K562 (cell line): ENCODE results near the gene SLC7A10. TPM values are rescaled to one million over a fixed set of nuclear protein-coding genes. Genes with fewer than 3 reads are reported as not detected.

Source experiments
- ATAC-seq: fragments of 200-7000 bp; cut with Tn5 transposase; 3 replicates; pipeline ENCODE4 v1.9.1; 2020; ENCODE audit warnings: moderate library complexity
- BruUV-seq: library from RNA; stranded (reverse); fragments of 400-500 nt; replicated peaks from 2 replicates; lab custom pipeline; 2021; lab: Mats Ljungman, UMichigan
- CTCF ChIA-PET: fragments of 300-600 bp; formaldehyde crosslinking; extraction: SDS; loops from one replicate; lab custom pipeline; 2021; ENCODE audit warnings: low intra/inter-chr PET ratio; lab: Yijun Ruan, JAX
- POLR2A ChIA-PET: fragments of 300-600, 350-650 bp; sonication (Branson Sonifier 250); formaldehyde crosslinking; extraction: SDS; loops from one replicate; lab custom pipeline; 2021; ENCODE audit warnings: antibody characterized with exemption, inconsistent platforms; lab: Yijun Ruan, JAX
- DNase-seq, 4 experiments: peaks; one replicate each; pipeline versions ENCODE4 v3.0.0 to v3.0.0-alpha.2; 2011 to 2018; ENCODE audit warnings: low spot score in 3 of 4, mixed read lengths in 3 of 4; ENCODE audit errors: extremely low read depth in 1 of 4
- FAIRE-seq: peaks from 2 replicates; lab custom pipeline; 2011; peaks lifted over from hg19 to GRCh38; lab: Jason Lieb, UNC
- H2AFZ ChIP-seq: 2 replicates; pipeline ENCODE4 v1.6.0; 2011; ENCODE audit warnings: low read depth, low read length, control low read depth, inconsistent platforms
- H3K27ac ChIP-seq: fragments of 200-600 bp; 3 replicates; pipeline ENCODE4 v1.8.0; 2011; ENCODE audit warnings: low read depth, mild to moderate bottlenecking, control low read depth, inconsistent platforms, low read length, moderate library complexity, mixed read lengths; ENCODE audit errors: extremely low read depth
- H3K27me3 ChIP-seq, 2 experiments: fragments of 300-600 bp in 1 of 2; 2 replicates in 1 of 2; 3 replicates in 1 of 2; pipeline versions ENCODE4 v1.6.0 to v1.8.0; 2011; ENCODE audit warnings: inconsistent platforms in 2 of 2, low read length in 2 of 2, mild to moderate bottlenecking in 1 of 2, mixed read lengths in 1 of 2, moderate library complexity in 1 of 2; ENCODE audit not compliant: control insufficient read depth in 2 of 2, insufficient read depth in 2 of 2
- H3K36me3 ChIP-seq: fragments of 300-600 bp; 3 replicates; pipeline ENCODE4 v1.8.0; 2011; ENCODE audit warnings: mild to moderate bottlenecking, low read length, inconsistent platforms; ENCODE audit not compliant: control insufficient read depth, insufficient read depth
- H3K4me1 ChIP-seq, 2 experiments: fragments of 200-600 bp in 1 of 2; replicated peaks in 1 of 2; 2 replicates in 1 of 2; 3 replicates in 1 of 2; pipeline versions ENCODE4 v1.5.1 to v1.8.0; 2011; ENCODE audit warnings: inconsistent platforms in 2 of 2, low read length in 2 of 2, mild to moderate bottlenecking in 1 of 2, mixed read lengths in 1 of 2, moderate library complexity in 1 of 2; ENCODE audit not compliant: control insufficient read depth in 2 of 2, insufficient read depth in 2 of 2
- H3K4me2 ChIP-seq: 2 replicates; pipeline ENCODE4 v1.6.1; 2011; ENCODE audit warnings: low read length, control low read depth, inconsistent platforms, mixed read lengths; ENCODE audit not compliant: insufficient read depth
- H3K4me3 ChIP-seq: fragments of 200-600 bp; sonication (generic), shearing (Covaris generic); 2 replicates; pipeline ENCODE4 v1.5.1; 2016; ENCODE audit warnings: control low read depth, inconsistent platforms
- H3K79me2 ChIP-seq: fragments of 200-600 bp; 3 replicates; pipeline ENCODE4 v1.8.0; 2011; ENCODE audit warnings: low read length, inconsistent platforms; ENCODE audit not compliant: control insufficient read depth, insufficient read depth
- H3K9ac ChIP-seq, 2 experiments: 2 replicates each; pipeline versions ENCODE4 v1.6.0 to v1.6.1; 2011; ENCODE audit warnings: low read depth in 2 of 2, low read length in 2 of 2, control low read depth in 1 of 2, inconsistent platforms in 1 of 2, mild to moderate bottlenecking in 1 of 2, mixed read lengths in 1 of 2; ENCODE audit not compliant: insufficient read depth in 1 of 2
- H3K9me1 ChIP-seq: one replicate; pipeline ENCODE4 v1.6.0; 2011; ENCODE audit warnings: inconsistent platforms, mild to moderate bottlenecking, low read length, moderate library complexity; ENCODE audit not compliant: control insufficient read depth, insufficient read depth
- H3K9me3 ChIP-seq: replicated peaks from 2 replicates; pipeline ENCODE4 v1.5.1; 2011; ENCODE audit warnings: low read depth, low read length, inconsistent platforms; ENCODE audit not compliant: control insufficient read depth, insufficient read depth
- H4K20me1 ChIP-seq: replicated peaks from 2 replicates; pipeline ENCODE4 v1.6.1; 2011; ENCODE audit warnings: low read length, inconsistent platforms, mixed read lengths; ENCODE audit not compliant: control insufficient read depth, insufficient read depth
- BMI1 ChIP-seq: fragments of 150-350 bp; IDR thresholded peaks from 2 replicates; pipeline ENCODE4 v1.6.1; 2014; ENCODE audit warnings: low read length
- BRD9 ChIP-seq: fragments of 450-650 bp; IDR thresholded peaks from 2 replicates; pipeline ENCODE4 v1.6.1; 2018; ENCODE audit warnings: low read depth; ENCODE audit not compliant: partially characterized antibody
- CBFA2T2 ChIP-seq: fragments of 450-650 bp; conservative IDR thresholded peaks from 2 replicates; pipeline ENCODE4 v1.6.1; 2017; ENCODE audit warnings: mild to moderate bottlenecking
- EP400 ChIP-seq: fragments of 450-650 bp; IDR thresholded peaks from 2 replicates; pipeline ENCODE4 v1.6.1; 2017; ENCODE audit warnings: antibody characterized with exemption, mild to moderate bottlenecking, moderate library complexity
- FIP1L1 ChIP-seq: fragments of 200-400 bp; formaldehyde crosslinking; IDR thresholded peaks from 2 replicates; pipeline ENCODE4 v1.6.1; 2018; ENCODE audit warnings: mild to moderate bottlenecking, low read depth, low read length; ENCODE audit not compliant: poor library complexity, severe bottlenecking
- FOXM1 ChIP-seq, 2 experiments: fragments of 450-650 bp in 1 of 2; sonication (generic) in 1 of 2; formaldehyde crosslinking in 1 of 2; IDR thresholded peaks; 2 replicates each; pipeline versions ENCODE4 v1.6.1 to v1.9.0; 2017 to 2022; ENCODE audit warnings: low read depth in 2 of 2, mild to moderate bottlenecking in 2 of 2, missing genetic modification reagents in 1 of 2, moderate library complexity in 1 of 2
- MTA2 ChIP-seq: fragments of 450-650 bp; IDR thresholded peaks from 2 replicates; pipeline ENCODE4 v1.6.1; 2016; ENCODE audit warnings: low read depth
- NRF1 ChIP-seq, 2 experiments: fragments of 450-650 bp; IDR thresholded peaks in 1 of 2; conservative IDR thresholded peaks in 1 of 2; 2 replicates each; pipeline ENCODE4 v1.6.1; 2014; ENCODE audit warnings: mild to moderate bottlenecking in 2 of 2
- PTRF ChIP-seq: fragments of 450-650 bp; IDR thresholded peaks from 2 replicates; pipeline ENCODE4 v1.6.1; 2016; ENCODE audit warnings: mild to moderate bottlenecking, missing genetic modification characterization, missing compliant biosample characterization
- SPI1 ChIP-seq: IDR thresholded peaks from 2 replicates; pipeline ENCODE4 v1.6.1; 2011; ENCODE audit warnings: low read depth, low read length, control low read depth, borderline replicate concordance
- TAF1 ChIP-seq: IDR thresholded peaks from 2 replicates; pipeline ENCODE4 v1.6.1; 2011; ENCODE audit warnings: mild to moderate bottlenecking, low read length, moderate library complexity; ENCODE audit not compliant: insufficient read depth, control insufficient read depth, severe bottlenecking; ENCODE audit errors: extremely low read depth
- TRIM28 ChIP-seq: fragments of 450-650 bp; IDR thresholded peaks from 2 replicates; pipeline ENCODE4 v1.6.1; 2017
- ZMIZ1 ChIP-seq, 2 experiments: fragments of 150-350 bp in 1 of 2; IDR thresholded peaks; 2 replicates each; pipeline ENCODE4 v1.6.1; 2012 to 2016; ENCODE audit warnings: low read depth in 2 of 2, low read length in 2 of 2, mild to moderate bottlenecking in 1 of 2, moderate library complexity in 1 of 2
- ZNF717 ChIP-seq: fragments of 250-450 bp; sonication (Bioruptor Pico); IDR thresholded peaks from 2 replicates; pipeline ENCODE4 v1.5.0; 2021
- WGBS: fragments of 100-300 bp; shearing (Covaris generic); methylation state at CpG from one replicate; pipeline ENCODE4 v1.1.6; 2016; ENCODE audit warnings: low coverage, mixed read lengths; ENCODE audit not compliant: insufficient coverage; ENCODE audit errors: missing lambda C conversion rate; 5-methylcytosine and 5-hydroxymethylcytosine counted together
- in situ Hi-C: fragments of 300-500 bp; cut with MboI; formaldehyde crosslinking; loops from 4 replicates; pipeline ENCODE4 v1.15.0; 2018; ENCODE audit warnings: inconsistent platforms, mixed read lengths
- intact Hi-C: fragments of 100-400 bp; cut with micrococcal nuclease; formaldehyde crosslinking; loops from 2 replicates; pipeline ENCODE4 v1.14.2; 2022
- polyA plus RNA-seq, 8 experiments: library from polyadenylated mRNA; depleted of rRNA in 4 of 8; stranded (reverse) in 5 of 8; unstranded in 3 of 8; fragments of >200 nt; fragmentation: Nextera tagmentation in 2 of 8; fragmentation: Illumina TruSeq in 1 of 8; extraction: Ambion mirVana in 2 of 8; extraction: Trizol in 1 of 8; gene quantifications; 2 replicates each; pipeline versions ENCODE4 v1.2.1 to v1.2.3, GENCODE V29; 2011 to 2014; ENCODE audit warnings: inconsistent platforms in 1 of 8, missing spikeins in 1 of 8
- total RNA-seq, 7 experiments: library from RNA; depleted of rRNA in 6 of 7; stranded (reverse); fragments of >200 nt in 6 of 7; fragmentation: Illumina TruSeq in 2 of 7; extraction: Trizol in 2 of 7; gene quantifications; 2 replicates each; pipeline versions ENCODE4 v1.2.1 to v1.2.3, GENCODE V29; 2011 to 2021; ENCODE audit warnings: low replicate concordance in 1 of 7
- TF ChIP-seq, protein P1 (sequence below): fragments of 450-650 bp; formaldehyde crosslinking; IDR thresholded peaks from 2 replicates; pipeline ENCODE4 v1.4.0; 2022; ENCODE audit warnings: mild to moderate bottlenecking, moderate library complexity

The SLC7A10 gene
- total and polyA plus RNA-seq, 9 of the 15 experiments (the other 6 are each of a cell fraction or from before 2014, with no cell fraction given) = 0.07 TPM; not detected in 8

- no TSS peak for BruUV-seq
- POLR2A ChIA-PET = no interaction called here
- FAIRE-seq = no peak
- TF ChIP-seq NRF1 (conservative IDR thresholded peaks at IDR 0.05 in 1 of 2, IDR thresholded peaks at IDR 0.05 in 1 of 2) (no peak), FOXM1 (IDR thresholded peaks at IDR 0.05; ENCODE audit: low read depth) (no peak), FOXM1 (CRISPR knock-in tag; IDR thresholded peaks at IDR 0.05; ENCODE audit: low read depth) (no peak), BMI1 (no peak), SPI1 (no peak), EP400 (no peak), MTA2 (no peak), CBFA2T2 (no peak), ZNF717 (no peak), PTRF (tag) (no peak), ZMIZ1 (IDR thresholded peaks at IDR 0.05; ENCODE audit: low read depth in 2 of 2, low read length in 2 of 2) (no peak), BRD9 (no peak), TAF1 (no peak), TRIM28 (no peak), FIP1L1 (no peak)
- TF ChIP-seq, protein P1, sequence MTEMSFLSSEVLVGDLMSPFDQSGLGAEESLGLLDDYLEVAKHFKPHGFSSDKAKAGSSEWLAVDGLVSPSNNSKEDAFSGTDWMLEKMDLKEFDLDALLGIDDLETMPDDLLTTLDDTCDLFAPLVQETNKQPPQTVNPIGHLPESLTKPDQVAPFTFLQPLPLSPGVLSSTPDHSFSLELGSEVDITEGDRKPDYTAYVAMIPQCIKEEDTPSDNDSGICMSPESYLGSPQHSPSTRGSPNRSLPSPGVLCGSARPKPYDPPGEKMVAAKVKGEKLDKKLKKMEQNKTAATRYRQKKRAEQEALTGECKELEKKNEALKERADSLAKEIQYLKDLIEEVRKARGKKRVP (CRISPR knock-in tag) = no peak
These were observed 26.0 kb downstream of the SLC7A10 start for GRCh38 chr19:33199441-33200265.

More at GRCh38 chr19:33199441-33200265, 26.0 kb downstream of the SLC7A10 start:
- Histone ChIP-seq H3K79me2 (no peaks in the 10 kb centered on the region), H3K9me3 (no peaks in the 10 kb centered on the region), H3K27me3 (peaks cover 0 to 59% of the 10 kb centered on the region in 2 experiments; a peak in 3 of 5 replicates), H3K27ac (no peak overlapping the region), H3K36me3 (no peaks in the 10 kb centered on the region), H2AFZ (no peak overlapping the region), H3K4me1 (peaks cover 0 to 4% of the 10 kb centered on the region in 2 experiments; a peak in 2 of 5 replicates), H3K4me3 (no peak overlapping the region), H3K9ac (no peak overlapping the region), H3K4me2 (no peak overlapping the region), H3K9me1 (no peaks in the 10 kb centered on the region), H4K20me1 (peaks cover 9% of the 10 kb centered on the region; the same call in 1 of the 2 replicates)
- 0% methylated on average over 8 of the region's 8 CpGs for WGBS
- ATAC-seq (no peak; the same call in 2 of the 3 replicates), DNase-seq (no peak)
- CTCF ChIA-PET = no interaction called here
- intact Hi-C loops (no loop called here), in situ Hi-C loops (no loop called here)
